ENCODE data around the gene EPB41L3.
"Not testable (repeated sequence)": the region's sequence is repeated elsewhere in the genome, so short reads cannot be mapped to it uniquely, and the experiment has no call there.

DNA sequence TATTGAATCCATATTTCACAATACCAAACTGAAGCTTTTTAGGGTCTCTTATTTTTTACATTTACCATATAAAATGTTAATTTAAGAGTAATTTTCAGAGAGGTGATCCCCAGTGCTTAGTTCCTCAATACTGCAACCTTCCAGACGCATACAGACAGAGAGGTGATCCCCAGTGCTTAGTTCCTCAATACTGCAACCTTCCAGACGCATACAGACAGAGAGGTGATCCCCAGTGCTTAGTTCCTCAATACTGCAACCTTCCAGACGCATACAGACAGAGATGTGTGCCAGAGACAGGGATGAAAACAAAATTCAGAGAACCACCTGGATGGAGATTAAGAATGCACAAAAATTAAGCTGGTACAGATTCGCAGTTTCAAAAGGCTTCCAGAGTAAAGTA, 32.3 kb downstream of the EPB41L3 start:
- TF ChIP-seq POLR2A (IDR thresholded peaks at IDR 0.05; ENCODE audit: low read length); GATA1 (IDR thresholded peaks at IDR 0.05; ENCODE audit: low read depth, low read length): not testable (repeated sequence)
